ENCODE results near the gene PSME3.
"Not testable (repeated sequence)": the region's sequence is repeated elsewhere in the genome, so short reads cannot be mapped to it uniquely, and the experiment has no call there.

The PSME3 gene

GRCh38 chr17:42853004-42853403, 19.8 kb downstream of the PSME3 start:
- H3K36me3 ChIP-seq (ENCODE audit: control insufficient read depth in 1 of 2, insufficient read depth in 2 of 2, low read length in 2 of 2), result peaks cover 0 to 19% of the 10 kb centered on the region in 2 donors
- H3K27ac ChIP-seq (ENCODE audit: low read length), result peak overlapping the region; percentile 75
- H3K27me3 ChIP-seq (ENCODE audit: low read depth, low read length), result no peaks in the 10 kb centered on the region
- no peaks in the 10 kb centered on the region for H3K9me3 ChIP-seq (ENCODE audit: control insufficient read depth in 1 of 2, low read length in 2 of 2)
- H3K4me3 ChIP-seq (ENCODE audit: low read depth in 1 of 2, low read length in 2 of 2), result peak overlapping the region; percentile 77 to 79
- peaks cover 0 to 40% of the 10 kb centered on the region in 2 donors for H3K4me1 ChIP-seq (ENCODE audit: control insufficient read depth in 1 of 2, insufficient read depth in 2 of 2, low read length in 2 of 2)

DNA sequence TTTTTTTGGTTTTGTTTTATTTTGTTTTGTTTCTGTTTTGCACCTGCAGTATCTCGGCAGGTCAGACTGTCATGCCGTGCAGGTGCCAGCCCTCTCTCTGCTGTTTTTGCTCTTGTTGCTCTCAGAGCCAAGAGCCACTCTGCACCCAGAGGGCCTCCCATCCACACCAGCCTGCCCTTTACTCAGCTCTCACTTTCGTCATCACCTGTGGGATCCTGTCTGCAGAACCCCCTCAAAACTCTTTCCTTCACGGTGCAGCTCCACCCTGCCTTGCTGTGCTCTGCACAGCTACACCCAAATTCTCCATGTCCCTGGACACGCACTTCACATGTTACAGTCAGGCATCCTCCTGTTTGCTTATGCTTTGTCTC, 20.4 kb downstream of the PSME3 start:
- H3K36me3 ChIP-seq (ENCODE audit: control insufficient read depth in 1 of 2, insufficient read depth in 2 of 2, low read length in 2 of 2), result peaks cover 0 to 19% of the 10 kb centered on the region in 2 donors
- peaks cover 0 to 40% of the 10 kb centered on the region in 2 donors for H3K4me1 ChIP-seq (ENCODE audit: control insufficient read depth in 1 of 2, insufficient read depth in 2 of 2, low read length in 2 of 2)
- no peaks in the 10 kb centered on the region for H3K9me3 ChIP-seq (ENCODE audit: control insufficient read depth in 1 of 2, low read length in 2 of 2)
- H3K27ac ChIP-seq (ENCODE audit: low read length), result peak overlapping the region; percentile 75
- peak overlapping the region; percentile 77 to 79 for H3K4me3 ChIP-seq (ENCODE audit: low read depth in 1 of 2, low read length in 2 of 2)
- H3K27me3 ChIP-seq (ENCODE audit: low read depth, low read length), result no peaks in the 10 kb centered on the region

DNA sequence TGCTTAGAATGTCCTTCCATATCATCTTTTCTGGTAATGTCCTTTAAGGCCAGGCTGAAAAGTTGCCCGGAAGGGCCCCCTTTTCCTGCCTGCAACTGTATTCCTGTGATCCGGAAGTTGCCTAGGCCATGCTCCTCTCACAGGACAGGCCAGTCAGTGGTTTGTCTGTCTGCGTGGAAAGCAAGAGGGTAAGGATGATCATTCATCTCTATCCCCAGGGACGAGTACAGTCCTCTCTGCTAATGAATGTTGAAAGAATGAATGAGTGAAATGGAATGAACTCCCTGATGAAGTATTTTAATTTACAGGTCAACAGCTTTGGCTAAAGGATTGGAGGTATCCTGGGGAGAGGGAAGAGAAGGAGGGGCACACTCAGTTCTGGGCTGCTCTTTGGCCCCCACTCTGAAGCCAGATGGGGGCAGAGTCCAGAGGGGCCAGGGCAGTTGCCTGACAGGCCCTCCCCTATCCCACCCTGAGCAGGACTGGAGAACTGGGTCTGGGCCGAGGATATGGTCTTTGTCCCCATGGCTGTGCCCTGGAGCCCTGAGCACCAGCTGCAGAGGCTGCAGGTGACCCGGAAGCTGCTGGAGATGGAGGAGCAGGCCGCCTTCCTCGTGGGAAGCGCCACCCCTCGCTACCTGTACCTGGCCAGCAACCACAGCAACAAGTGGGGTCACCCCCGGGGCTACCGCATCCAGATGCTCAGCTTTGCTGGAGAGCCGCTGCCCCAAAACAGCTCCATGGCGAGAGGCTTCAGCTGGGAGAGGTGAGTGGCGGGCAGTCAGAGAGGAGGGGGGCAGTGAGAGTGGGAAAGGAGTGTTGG, 21.0 kb downstream of the PSME3 start:
- peak overlapping the region; percentile 39 for H3K27ac ChIP-seq (ENCODE audit: low read length)
- no peaks in the 10 kb centered on the region for H3K9me3 ChIP-seq (ENCODE audit: control insufficient read depth in 1 of 2, low read length in 2 of 2)
- no peaks in the 10 kb centered on the region for H3K27me3 ChIP-seq (ENCODE audit: low read depth, low read length)
- H3K4me3 ChIP-seq (ENCODE audit: low read depth in 1 of 2, low read length in 2 of 2), result peak overlapping the region; percentile 77 to 79
- peaks cover 0 to 39% of the 10 kb centered on the region in 2 donors for H3K4me1 ChIP-seq (ENCODE audit: control insufficient read depth in 1 of 2, insufficient read depth in 2 of 2, low read length in 2 of 2)
- H3K36me3 ChIP-seq (ENCODE audit: control insufficient read depth in 1 of 2, insufficient read depth in 2 of 2, low read length in 2 of 2), result peaks cover 0 to 19% of the 10 kb centered on the region in 2 donors

DNA sequence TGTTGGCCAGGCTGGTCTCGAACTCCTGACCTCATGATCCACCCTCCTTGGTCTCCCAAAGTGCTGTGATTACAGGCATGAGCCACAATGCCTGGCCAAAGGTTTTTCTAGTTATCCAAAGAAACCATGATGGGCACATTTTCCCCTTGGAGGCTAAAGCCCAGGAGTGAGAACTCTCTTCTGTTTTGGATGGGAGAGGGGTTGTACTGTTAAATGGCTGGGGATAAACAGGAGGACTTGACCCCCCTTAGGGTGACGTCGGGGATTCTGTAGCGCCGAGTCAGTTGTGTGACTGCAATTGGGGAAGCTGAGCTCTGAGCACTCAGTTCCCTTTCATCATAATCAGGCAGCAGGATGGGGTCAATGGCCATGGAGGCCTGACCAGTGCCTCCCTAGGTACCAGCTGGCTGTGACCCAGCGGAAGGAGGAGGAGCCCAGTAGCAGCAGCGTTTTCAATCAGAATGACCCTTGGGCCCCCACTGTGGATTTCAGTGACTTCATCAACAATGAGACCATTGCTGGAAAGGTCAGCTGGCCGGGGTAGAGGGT, 21.9 kb downstream of the PSME3 start:
- no peaks in the 10 kb centered on the region for H3K27me3 ChIP-seq (ENCODE audit: low read depth, low read length)
- H3K36me3 ChIP-seq (ENCODE audit: control insufficient read depth in 1 of 2, insufficient read depth in 2 of 2, low read length in 2 of 2), result peaks cover 0 to 19% of the 10 kb centered on the region in 2 donors

GRCh38 chr17:42856093-42856492, 22.9 kb downstream of the PSME3 start:
- H3K36me3 ChIP-seq (ENCODE audit: control insufficient read depth in 1 of 2, insufficient read depth in 2 of 2, low read length in 2 of 2), result peaks cover 0 to 19% of the 10 kb centered on the region in 2 donors
- H3K4me1 ChIP-seq (ENCODE audit: control insufficient read depth in 1 of 2, insufficient read depth in 2 of 2, low read length in 2 of 2), result peaks cover 0 to 28% of the 10 kb centered on the region in 2 donors
- not testable (repeated sequence) for H3K4me3 ChIP-seq (ENCODE audit: low read depth in 1 of 2, low read length in 2 of 2); H3K27me3 ChIP-seq (ENCODE audit: low read depth, low read length); H3K9me3 ChIP-seq (ENCODE audit: control insufficient read depth in 1 of 2, low read length in 2 of 2); H3K27ac ChIP-seq (ENCODE audit: low read length)

More for the DNA sequence above, 21.9 kb downstream of the PSME3 start:
- H3K9me3 ChIP-seq (ENCODE audit: control insufficient read depth in 1 of 2, low read length in 2 of 2), result no peaks in the 10 kb centered on the region
- peak overlapping the region; percentile 30 to 77 for H3K4me3 ChIP-seq (ENCODE audit: low read depth in 1 of 2, low read length in 2 of 2)
- H3K27ac ChIP-seq (ENCODE audit: low read length), result no peak overlapping the region
- peaks cover 0 to 29% of the 10 kb centered on the region in 2 donors for H3K4me1 ChIP-seq (ENCODE audit: control insufficient read depth in 1 of 2, insufficient read depth in 2 of 2, low read length in 2 of 2)

GRCh38 chr17:42856516-42856915, 23.3 kb downstream of the PSME3 start:
- Histone ChIP-seq H3K36me3 (ENCODE audit: control insufficient read depth in 1 of 2, insufficient read depth in 2 of 2, low read length in 2 of 2) (peaks cover 0 to 19% of the 10 kb centered on the region in 2 donors), H3K4me1 (ENCODE audit: control insufficient read depth in 1 of 2, insufficient read depth in 2 of 2, low read length in 2 of 2) (peaks cover 0 to 28% of the 10 kb centered on the region in 2 donors)
- not testable (repeated sequence) for H3K4me3 ChIP-seq (ENCODE audit: low read depth in 1 of 2, low read length in 2 of 2); H3K27ac ChIP-seq (ENCODE audit: low read length); H3K9me3 ChIP-seq (ENCODE audit: control insufficient read depth in 1 of 2, low read length in 2 of 2); H3K27me3 ChIP-seq (ENCODE audit: low read depth, low read length)

DNA sequence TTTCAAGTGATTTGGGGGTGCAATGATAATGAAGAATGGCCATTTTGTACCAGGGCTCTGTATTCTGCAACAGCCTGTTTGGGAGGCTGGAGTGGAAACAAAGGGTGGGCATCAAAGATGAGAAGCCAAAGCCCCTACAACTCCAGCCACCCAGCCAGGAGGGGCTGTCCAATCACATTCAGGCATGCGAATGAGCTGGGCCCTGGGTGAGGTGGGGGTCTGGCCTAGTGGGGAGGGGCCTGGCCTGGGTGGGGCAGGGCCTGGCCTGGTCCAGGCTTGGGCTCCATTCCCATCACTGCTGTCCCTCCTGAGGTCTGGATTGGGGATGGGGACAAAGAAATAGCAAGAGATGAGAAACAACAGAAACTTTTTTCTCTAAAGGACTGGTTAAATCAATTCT, 24.2 kb downstream of the PSME3 start:
- Histone ChIP-seq H3K4me1 (ENCODE audit: control insufficient read depth in 1 of 2, insufficient read depth in 2 of 2, low read length in 2 of 2) (peaks cover 0 to 28% of the 10 kb centered on the region in 2 donors), H3K9me3 (ENCODE audit: control insufficient read depth in 1 of 2, low read length in 2 of 2) (no peaks in the 10 kb centered on the region), H3K27me3 (ENCODE audit: low read depth, low read length) (no peaks in the 10 kb centered on the region), H3K36me3 (ENCODE audit: control insufficient read depth in 1 of 2, insufficient read depth in 2 of 2, low read length in 2 of 2) (peaks cover 0 to 19% of the 10 kb centered on the region in 2 donors), H3K4me3 (ENCODE audit: low read depth in 1 of 2, low read length in 2 of 2) (no peak overlapping the region), H3K27ac (ENCODE audit: low read length) (no peak overlapping the region)

DNA sequence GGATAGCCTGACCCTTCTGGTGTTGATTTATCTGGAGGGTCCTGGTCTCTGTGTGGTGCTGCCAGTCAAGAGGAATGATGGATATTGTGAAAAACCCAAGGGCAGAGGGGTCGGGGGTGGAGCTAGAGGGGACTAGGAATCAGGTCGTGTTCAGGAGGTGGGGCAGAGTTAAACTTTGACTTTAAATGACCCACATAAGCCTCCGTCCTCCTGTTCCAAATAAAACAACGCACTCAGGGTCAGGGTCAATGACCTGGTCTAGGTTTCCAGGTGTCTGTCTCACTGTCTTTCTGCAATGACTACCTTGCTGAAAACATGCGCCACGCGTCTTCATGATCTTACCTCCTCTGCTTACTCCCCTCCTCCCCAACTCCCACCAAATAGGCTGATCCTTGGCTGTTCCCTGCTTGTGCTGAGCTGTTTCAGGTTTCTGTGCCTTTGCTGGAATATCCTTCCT, 32.5 kb downstream of the PSME3 start:
- Histone ChIP-seq H3K27me3 (ENCODE audit: low read depth, low read length) (no peaks in the 10 kb centered on the region), H3K4me1 (ENCODE audit: control insufficient read depth in 1 of 2, insufficient read depth in 2 of 2, low read length in 2 of 2) (peaks cover 0 to 14% of the 10 kb centered on the region in 2 donors), H3K36me3 (ENCODE audit: control insufficient read depth in 1 of 2, insufficient read depth in 2 of 2, low read length in 2 of 2) (peaks cover 0 to 5% of the 10 kb centered on the region in 2 donors), H3K9me3 (ENCODE audit: control insufficient read depth in 1 of 2, low read length in 2 of 2) (peaks cover 0 to 3% of the 10 kb centered on the region in 2 donors), H3K27ac (ENCODE audit: low read length) (no peak overlapping the region), H3K4me3 (ENCODE audit: low read depth in 1 of 2, low read length in 2 of 2) (no peak overlapping the region)

DNA sequence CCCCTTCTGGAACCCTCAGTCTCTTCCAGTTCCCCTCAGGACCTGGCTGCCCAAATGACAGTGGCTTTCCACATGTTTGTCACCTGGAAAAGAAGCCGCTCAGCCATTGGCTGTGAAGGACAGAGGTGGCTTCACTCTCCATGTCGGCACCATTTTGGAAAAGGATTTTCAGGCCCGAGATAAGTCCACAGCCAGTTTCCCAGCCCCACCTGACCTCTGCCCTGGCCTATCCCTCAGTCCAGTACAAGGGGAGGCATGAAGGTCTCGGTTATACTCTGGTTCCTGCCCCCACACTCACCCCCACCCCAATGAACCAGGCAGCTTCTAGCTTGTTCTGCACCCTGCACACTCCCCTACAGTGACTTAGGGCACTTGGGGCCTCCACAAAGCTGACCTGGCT, 33.0 kb downstream of the PSME3 start:
- Histone ChIP-seq H3K27me3 (ENCODE audit: low read depth, low read length) (no peaks in the 10 kb centered on the region), H3K36me3 (ENCODE audit: control insufficient read depth in 1 of 2, insufficient read depth in 2 of 2, low read length in 2 of 2) (peaks cover 0 to 5% of the 10 kb centered on the region in 2 donors), H3K4me3 (ENCODE audit: low read depth in 1 of 2, low read length in 2 of 2) (no peak overlapping the region), H3K4me1 (ENCODE audit: control insufficient read depth in 1 of 2, insufficient read depth in 2 of 2, low read length in 2 of 2) (peaks cover 0 to 14% of the 10 kb centered on the region in 2 donors), H3K27ac (ENCODE audit: low read length) (no peak overlapping the region), H3K9me3 (ENCODE audit: control insufficient read depth in 1 of 2, low read length in 2 of 2) (peaks cover 0 to 4% of the 10 kb centered on the region in 2 donors)

GRCh38 chr17:42866631-42867575, 33.7 kb downstream of the PSME3 start:
- no peak overlapping the region for H3K4me3 ChIP-seq (ENCODE audit: low read depth in 1 of 2, low read length in 2 of 2)
- H3K4me1 ChIP-seq (ENCODE audit: control insufficient read depth in 1 of 2, insufficient read depth in 2 of 2, low read length in 2 of 2), result peaks cover 0 to 14% of the 10 kb centered on the region in 2 donors

More at GRCh38 chr17:42866631-42867575, 33.7 kb downstream of the PSME3 start:
- Histone ChIP-seq H3K27ac (ENCODE audit: low read length) (no peak overlapping the region), H3K36me3 (ENCODE audit: control insufficient read depth in 1 of 2, insufficient read depth in 2 of 2, low read length in 2 of 2) (peaks cover 0 to 5% of the 10 kb centered on the region in 2 donors), H3K27me3 (ENCODE audit: low read depth, low read length) (no peaks in the 10 kb centered on the region), H3K9me3 (ENCODE audit: control insufficient read depth in 1 of 2, low read length in 2 of 2) (peaks cover 0 to 4% of the 10 kb centered on the region in 2 donors)

All from muscle layer of duodenum (tissue), 2 donors.